ENCODE data around the gene ZFAND3. TPM values are rescaled to one million over a fixed set of nuclear protein-coding genes. Genes with fewer than 3 reads are reported as not detected.

Gene ZFAND3
- total RNA-seq, 1 donor from 2014 or later, result 89.6 TPM

DNA sequence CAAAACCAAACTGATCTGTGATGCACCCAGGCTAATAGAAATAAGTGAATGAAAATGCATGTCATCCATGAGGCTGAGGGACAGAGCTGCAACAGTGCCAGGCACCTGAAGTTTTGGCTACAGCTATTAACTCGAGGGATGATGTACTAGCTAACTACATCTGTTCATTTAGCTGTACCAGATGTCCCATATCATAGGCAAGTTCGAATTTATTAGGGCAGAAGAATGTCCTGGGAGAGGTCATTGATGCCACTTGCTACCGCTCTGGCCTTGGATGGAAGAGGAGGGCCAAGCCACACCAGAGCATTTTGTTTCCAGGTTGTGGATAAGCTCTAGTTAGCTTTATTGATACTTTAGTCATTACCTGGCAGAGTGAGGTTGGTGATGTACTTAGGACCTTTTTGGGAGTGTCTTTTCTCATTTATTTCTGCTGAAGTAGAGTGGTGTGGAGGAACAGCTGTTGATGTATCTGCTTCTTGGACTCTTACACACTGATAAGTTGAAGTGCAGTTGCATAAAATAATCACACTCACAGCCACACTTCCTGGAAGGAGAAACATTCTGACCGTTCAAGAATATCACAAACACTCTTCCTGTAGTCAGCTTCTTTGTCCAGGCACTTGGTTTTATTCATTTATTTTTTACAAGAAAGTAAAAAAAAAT is 8.2 kb downstream of the ZFAND3 start:
- no peak for DNase-seq (ENCODE audit: low spot score)

DNA sequence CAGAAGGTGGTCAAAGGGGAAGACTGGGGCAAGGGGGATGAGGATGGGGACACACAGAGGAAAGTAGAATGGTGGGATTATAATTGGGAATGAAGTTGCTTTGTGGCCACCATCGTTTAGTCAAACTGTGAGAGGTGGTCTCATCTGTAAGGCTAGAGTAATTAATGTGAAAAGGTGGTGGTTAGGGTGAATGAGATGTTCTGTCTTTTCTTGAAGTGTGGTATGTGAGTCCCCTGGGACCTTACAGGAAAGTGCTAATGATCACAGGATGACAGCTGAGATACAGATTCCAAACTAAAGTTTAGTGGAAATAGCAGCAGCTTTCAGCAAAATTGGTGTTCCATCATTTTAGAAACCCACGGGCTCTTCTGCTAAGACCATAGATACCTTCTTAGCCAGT is 10.7 kb downstream of the ZFAND3 start:
- DNase-seq (ENCODE audit: low spot score), result no peak

DNA sequence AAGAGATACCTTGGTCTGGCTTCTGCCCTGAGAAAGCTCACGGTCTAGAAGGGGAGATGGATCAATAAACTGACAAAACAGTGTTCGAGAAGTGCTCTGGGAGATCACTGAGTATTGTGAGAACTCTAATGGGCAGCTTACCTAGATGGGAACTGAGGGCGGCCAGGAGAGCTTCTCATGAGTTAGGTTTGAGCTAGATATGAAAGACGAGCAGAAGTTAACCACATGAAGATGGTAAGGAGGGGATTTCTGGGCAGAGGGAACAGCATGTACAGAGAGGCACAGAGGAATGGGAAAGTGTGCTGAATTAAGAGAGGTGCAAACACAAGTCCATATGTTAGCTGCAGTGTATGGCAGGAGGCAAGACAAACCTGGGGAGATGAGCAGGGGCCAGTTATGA is 11.9 kb downstream of the ZFAND3 start:
- DNase-seq (ENCODE audit: low spot score), result no peak

DNA sequence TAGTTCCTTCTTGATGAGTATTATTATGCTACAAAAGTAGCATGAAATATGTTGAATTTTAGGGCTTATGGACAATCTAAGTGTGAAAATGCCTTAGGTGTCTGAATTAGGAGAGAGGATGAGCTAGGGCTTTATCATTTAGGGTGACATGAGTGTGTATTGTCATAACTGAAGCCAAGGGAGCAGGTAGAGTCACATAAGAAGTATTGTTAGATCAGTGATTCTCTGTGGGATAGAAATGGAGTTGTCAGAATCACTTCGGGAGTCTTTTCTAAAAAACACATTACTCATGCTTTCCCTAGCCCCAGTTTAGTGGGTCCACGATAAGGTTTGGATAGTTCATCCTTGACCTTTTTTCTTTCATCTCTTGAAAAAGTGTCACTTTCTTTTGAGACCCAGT is 16.4 kb downstream of the ZFAND3 start:
- DNase-seq (ENCODE audit: low spot score), result no peak

DNA sequence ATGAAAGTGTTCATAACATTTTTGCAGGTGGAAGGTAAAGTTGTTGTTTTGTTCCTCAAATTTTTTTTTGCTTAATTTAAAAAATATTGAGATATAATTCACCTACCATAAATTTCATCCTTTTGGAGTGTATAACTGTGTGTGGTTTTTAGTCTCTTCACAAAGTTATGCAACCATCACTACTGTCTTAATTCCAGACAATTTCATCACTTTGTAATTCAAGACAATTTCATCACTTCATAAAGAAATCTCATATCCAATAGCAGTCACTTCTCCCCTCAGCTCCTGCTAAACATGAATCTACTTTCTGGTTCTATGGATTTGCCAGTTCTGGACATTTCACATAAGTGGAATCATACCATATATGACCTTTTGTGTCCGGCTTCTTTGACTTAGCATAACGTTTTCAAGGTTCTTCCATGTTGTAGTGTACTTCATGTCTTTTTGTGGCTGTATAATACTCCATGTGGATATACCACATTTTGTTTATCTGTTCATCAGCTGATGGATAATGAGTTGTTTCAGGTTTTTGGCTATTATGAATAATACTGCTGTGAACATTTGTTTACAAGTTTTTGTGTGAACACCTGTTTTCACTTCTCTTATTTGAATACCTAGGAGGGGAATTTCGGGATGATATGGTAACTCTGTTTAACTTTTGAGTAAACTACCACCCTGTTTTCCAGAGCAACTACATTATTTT is 18.8 kb downstream of the ZFAND3 start:
- DNase-seq (ENCODE audit: low spot score), result no peak

DNA sequence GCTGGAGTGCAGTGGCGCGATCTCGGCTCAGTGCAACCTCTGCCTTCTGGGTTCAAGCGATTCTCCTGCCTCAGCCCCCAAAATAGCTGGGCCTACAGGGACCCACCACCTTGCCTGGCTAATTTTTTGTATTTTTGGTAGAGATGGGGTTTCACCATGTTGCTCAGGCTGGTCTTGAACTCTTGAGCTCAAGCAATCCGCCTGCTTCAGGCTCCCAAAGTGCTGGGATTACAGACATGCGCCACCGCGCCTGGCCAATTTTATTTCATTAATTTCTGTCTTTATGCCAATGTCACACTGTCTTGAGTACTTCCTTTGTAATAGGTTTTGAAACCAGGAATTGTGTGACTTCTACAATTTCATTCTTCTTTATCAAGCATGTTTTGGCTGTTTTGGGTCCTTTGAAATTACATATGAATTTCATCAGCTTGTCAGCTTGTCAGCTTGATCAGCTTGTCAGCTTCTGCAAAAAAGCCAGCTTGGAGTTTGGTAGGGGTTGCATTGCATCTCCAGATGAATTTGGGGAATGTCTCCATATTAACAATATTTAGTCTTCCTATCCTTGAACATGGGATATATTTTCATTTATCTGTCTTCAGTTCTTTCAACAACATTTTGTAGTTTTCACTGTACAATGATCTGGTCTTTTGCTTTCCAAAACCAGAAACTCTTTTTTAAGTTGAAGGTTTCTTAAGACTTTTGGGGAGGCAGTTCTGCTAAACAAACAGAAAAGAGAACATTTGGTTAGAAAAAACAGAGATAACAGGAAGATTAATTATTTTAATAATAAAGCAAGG is 20.8 kb downstream of the ZFAND3 start:
- DNase-seq (ENCODE audit: low spot score), result no peak

DNA sequence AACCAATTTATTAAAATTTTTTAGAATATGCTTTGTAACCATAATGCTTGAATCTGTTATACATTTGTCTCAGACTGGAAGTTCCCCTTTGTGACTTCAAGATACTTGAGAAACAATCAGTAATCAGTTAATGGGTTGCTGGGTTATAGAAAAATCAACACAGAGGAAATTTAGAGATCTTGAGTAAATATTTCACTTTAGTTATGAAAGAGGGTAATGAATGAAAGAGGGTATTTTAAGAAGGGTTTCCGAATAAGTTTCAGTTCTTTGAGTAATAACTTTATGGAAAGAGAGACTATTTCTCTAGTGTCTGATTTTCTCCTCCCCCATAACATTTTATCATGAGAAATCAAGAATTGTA is 21.4 kb downstream of the ZFAND3 start:
- no peak for DNase-seq (ENCODE audit: low spot score)

DNA sequence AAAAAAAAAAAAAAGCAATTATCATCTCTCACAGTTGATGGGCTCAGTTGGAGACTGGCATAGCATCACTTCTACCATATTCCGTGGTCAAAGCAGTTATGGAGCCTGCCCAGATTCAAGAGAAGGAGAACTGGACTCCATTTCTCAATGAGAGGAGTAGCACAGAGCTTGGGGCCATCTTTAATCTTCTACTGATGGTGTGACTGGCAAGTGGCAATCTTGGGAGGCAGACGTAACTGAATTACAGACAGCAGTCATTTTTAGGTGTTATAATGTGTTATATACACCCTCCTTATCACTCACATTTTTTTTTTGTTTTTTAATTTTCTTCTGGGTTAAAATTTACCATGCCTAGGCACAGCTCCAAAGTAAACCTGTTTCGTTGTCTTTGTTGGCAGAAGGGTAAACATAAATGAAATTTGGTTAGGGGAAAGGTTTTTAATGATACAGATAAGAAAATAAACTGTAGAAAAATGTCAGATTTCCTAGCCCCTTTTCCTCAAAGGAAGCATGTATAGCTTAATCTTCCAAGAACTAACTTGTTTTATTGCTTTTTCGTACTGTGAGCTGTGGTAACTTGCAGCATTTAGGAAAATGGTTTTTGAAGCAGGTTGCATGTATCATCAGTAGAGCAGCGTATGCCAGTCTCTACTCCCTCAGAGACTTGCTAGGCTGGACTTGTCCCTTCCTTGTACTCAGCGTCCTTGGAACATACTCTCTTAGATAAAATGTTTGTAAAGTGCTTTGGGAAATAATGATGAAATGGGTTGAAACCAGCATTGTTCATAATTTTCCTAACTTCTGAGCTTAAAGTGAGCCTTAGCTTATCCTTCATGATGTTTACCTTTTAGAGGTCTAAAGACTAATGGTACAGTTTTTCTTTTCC is 25.7 kb downstream of the ZFAND3 start:
- no peak for DNase-seq (ENCODE audit: low spot score)

DNA sequence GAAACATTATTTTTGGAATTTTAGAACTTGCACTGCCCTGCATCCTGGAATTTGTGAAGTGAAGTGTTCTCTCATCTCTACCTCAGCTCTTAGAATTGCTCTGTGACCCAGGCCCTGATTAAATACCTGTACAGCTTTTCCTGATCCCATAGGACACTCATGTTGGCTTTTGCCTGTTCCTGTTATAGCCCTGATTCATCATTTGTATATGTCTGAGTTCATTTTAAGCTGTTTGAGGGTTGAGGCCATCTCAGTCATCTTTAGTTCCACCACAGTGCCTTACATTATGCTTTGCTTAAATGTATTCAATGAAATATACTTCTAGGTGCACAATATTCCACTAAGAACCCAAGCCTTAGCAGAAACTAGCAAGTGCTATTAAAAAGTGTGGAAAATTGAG is 26.4 kb downstream of the ZFAND3 start:
- DNase-seq (ENCODE audit: low spot score), result no peak

DNA sequence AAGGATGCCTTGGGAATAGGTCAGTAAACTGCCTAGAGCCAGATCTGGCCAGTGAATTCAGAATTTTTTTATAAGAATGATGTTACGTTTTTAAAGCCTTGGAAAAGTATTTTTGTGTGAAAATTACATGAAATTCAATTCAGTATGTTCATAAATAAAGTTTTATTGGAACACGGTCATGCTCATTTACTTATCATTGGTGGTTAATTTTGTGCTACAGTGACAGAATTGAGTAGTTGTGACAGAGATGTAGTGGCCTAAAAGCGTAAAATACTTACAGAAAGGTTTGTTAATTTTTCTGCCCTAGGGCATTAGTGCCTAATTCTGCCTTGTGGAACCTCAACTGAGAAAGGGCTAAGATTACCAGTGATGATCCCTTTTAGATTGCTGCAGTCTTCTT is 28.2 kb downstream of the ZFAND3 start:
- DNase-seq (ENCODE audit: low spot score), result no peak

DNA sequence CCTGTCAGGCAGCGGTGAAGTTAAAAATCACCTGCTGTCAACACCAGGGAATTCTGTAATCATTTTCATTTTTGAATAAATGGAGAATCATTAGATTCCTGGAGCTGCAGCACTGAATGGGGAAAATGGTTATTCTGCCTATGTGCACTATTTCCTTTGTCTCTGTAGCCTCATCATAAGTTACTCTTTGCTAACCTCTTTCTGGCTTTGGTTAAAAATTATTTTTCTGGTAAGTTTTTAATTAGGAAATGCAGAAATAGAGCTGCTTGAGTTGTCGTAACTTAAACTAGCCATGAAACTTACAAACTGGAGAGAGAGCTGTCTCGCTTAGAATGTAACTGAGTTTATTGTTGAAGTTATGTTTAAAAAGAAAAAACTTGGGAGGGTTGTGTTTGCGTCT is 28.8 kb downstream of the ZFAND3 start:
- DNase-seq (ENCODE audit: low spot score), result no peak

DNA sequence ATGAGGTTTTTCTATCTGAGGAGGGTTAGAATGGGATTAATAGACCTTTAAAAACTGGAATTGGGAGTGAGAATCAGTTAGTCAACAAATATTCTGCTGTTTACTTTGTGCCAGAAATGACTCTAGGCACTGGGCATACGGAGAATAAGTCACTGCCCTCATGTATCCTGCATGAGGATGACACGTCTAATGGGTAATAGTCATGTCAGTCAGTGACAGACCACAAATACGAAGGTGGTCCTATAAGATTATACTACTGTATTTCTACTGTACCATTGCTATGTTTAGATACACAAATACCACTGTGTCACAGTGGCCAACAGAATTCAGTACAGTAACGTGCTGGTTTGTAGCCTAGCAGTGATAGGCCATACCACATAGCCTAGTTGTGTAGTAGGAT is 30.7 kb downstream of the ZFAND3 start:
- DNase-seq (ENCODE audit: low spot score), result no peak

DNA sequence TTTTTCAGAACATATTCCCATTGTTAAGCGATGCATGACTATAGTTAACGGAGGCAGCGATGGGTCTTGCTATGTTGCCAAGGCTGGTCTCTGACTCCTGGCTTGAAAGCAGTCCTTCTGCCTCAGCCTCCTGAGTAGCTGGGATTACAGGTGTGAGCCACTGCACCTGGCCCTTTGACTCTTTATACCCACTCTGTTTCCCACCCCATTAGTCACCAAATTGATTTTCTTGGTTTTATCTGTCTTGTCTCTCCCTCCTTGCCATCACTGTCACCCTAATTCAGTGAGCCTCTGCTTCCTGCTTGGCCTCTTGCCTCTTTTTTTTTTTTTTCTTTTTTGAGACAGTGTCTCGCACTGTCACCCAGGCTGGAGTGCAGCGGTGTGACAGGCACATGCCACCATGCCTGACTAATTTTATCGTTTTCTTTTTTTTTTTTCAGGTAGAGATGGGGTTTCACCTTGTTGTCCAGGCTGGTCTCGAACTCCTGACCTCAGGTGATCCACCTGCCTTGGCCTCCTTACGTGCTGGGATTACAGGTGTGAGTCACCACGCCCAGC is 31.3 kb downstream of the ZFAND3 start:
- no peak for DNase-seq (ENCODE audit: low spot score)

DNA sequence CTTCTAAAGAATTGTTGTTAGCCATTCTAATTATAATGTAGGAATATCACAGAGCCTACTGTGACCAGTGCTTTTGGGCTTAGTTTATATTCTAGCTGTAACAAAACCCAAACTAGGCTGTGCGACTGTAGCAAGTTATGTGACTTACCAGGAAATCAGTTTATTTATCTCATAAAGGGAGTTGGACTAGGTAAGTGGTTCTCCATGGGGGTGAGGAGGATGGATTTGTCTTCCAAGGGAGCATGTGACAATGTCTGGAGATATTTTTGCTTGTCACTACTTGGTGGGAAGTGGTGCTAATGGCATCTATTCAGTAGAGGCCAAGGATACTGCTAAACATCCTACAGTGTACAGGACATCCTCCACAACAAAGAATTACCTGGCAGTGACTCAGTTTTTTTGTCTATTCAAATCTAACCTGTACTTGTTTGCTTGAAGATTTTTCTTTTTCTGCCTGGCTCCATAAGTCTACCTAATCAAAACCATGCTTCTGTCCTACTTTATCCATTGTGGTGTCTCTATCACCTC is 32.5 kb downstream of the ZFAND3 start:
- DNase-seq (ENCODE audit: low spot score), result no peak

DNA sequence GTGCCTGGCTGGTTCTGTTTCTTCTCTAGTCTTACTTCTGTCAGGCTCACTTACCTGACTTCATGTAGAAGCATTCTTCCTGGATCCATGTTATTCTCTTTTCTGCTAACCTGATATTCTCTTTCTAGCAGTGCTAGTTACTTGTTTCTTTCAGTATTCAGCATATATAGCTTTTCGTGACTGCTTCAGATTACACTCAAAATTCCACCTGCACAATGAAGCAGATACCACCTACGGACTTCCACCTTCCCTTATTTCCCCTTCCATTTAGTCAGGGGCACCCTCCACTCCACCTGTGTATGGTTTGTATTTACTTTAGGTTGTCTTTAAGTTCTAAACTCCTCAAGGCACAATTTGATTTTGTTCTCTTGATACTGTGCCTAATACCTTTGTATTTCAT is 36.8 kb downstream of the ZFAND3 start:
- DNase-seq (ENCODE audit: low spot score), result no peak

DNA sequence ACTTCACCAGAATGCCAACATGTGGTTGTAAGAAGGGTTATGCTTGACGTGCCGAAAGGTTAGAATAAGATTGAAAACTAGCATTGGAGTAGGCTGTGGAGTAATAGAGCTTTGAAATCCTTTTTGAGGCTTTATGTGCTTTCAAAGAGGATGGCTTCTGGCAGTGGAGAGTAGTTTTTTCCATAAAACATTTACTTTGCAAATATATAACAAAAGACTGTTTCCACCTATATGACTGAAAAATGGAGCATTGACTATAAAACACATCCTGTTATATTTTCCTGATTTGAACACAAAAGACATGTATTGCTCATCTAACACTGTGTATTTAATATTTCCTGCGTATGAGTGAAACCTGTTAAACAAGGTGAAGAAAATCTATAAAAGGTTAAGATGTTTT is 38.8 kb downstream of the ZFAND3 start:
- DNase-seq (ENCODE audit: low spot score), result no peak

DNA sequence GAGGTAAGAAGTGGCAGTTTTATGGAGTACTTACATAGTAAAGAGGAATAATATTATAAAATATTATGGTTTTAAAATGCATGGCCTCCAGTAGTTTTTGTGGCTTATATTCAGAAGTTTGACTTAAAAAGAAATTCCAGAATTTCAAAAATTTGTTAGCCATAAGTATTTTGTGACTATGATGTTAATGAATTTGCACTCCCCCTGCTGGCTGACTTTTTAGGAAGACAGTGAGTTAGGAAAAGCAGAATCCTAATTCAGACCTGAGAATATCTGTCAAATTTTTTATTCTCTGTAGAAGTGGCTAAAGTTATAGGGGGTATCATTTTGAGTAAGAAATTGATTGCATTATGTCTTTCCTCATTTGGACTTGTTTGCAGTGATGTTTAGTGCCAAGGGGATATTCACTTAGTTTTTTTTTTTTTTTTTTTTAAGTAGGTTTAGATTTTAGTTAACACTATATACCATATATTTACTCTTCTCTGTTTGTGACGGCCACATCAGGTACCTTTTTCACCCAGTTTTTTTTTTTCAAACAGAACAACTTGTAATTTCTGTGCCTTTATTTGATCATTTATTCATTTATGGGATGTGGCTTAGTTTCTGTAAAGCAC is 40.8 kb downstream of the ZFAND3 start:
- DNase-seq (ENCODE audit: low spot score), result no peak

DNA sequence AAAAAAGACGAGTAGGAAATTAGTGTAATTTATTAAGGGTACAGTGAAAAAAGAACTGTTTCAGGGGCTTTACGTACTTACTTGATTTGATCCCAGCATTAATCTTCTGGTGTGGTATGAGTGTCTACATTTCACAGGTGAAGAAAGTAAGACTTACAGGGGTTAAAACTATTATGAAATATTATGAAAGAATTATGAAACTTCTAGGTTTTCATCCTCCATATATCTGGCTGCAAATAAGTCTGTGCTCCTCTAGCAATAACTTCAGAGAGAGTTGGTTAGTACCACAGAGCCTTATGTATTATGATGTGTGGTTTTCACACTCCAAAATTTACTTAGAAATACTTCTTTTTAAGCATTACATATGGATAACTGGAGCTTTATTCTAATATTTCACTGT is 41.9 kb downstream of the ZFAND3 start:
- DNase-seq (ENCODE audit: low spot score), result no peak

DNA sequence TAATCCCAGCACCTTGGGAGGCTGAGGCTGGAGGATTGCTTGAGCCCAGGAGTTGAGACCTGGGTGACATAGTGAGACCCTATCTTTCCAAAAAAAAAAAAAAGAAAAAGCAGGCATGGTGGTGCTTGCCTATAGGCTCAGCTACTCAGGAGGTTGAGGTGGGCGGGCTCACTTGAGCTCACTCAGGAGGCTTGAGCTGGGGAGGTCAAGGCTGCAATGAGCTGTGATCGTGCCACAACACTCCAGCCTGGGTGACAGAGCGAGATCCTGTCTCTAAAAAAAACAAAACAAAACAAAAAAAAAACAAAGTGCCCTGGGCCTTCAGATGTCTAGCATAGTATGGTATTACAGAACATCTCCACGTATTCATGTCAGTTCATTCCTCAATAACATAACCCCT is 42.9 kb downstream of the ZFAND3 start:
- DNase-seq (ENCODE audit: low spot score), result no peak

DNA sequence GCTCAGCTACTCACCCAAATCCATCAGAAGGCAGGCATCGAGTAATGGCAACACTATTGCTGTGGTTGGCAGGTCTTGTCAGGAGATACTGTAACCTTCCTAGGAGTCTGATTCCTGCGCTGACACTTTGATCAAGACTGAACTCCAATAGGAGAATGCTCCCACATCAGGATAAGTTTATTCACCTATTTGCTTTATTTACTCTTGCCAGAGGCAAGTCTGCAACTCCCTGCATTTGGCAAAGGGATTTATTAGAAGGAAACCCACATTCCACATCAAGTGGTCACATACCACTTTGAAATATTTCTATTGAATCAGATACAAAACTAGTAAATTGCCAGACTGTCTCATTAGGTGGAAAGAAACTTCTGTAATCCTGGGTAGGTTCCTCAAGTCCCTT is 43.5 kb downstream of the ZFAND3 start:
- no peak for DNase-seq (ENCODE audit: low spot score)

DNA sequence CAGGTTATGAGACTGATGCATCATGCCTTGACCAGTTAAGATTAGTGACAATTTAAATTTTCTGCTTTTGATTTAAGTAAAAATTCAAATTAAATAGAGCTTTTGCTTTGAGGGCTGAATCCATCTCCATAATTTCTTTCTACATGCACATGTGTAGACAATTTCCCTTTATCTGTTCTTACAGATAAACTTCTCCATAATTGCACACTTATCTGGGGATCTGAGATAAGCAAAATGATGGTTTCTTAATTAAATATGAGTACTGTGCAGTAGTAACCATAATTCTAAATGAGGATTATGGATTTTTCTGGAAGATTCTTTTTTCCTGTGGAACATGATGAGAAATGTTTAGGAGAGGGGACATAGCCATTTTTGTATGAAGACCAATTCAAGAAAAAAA is 44.7 kb downstream of the ZFAND3 start:
- no peak for DNase-seq (ENCODE audit: low spot score)
